ENCODE data around the gene RCBTB1.
"Not testable (repeated sequence)": the region's sequence is repeated elsewhere in the genome, so short reads cannot be mapped to it uniquely, and the experiment has no call there.

RCBTB1 gene

DNA sequence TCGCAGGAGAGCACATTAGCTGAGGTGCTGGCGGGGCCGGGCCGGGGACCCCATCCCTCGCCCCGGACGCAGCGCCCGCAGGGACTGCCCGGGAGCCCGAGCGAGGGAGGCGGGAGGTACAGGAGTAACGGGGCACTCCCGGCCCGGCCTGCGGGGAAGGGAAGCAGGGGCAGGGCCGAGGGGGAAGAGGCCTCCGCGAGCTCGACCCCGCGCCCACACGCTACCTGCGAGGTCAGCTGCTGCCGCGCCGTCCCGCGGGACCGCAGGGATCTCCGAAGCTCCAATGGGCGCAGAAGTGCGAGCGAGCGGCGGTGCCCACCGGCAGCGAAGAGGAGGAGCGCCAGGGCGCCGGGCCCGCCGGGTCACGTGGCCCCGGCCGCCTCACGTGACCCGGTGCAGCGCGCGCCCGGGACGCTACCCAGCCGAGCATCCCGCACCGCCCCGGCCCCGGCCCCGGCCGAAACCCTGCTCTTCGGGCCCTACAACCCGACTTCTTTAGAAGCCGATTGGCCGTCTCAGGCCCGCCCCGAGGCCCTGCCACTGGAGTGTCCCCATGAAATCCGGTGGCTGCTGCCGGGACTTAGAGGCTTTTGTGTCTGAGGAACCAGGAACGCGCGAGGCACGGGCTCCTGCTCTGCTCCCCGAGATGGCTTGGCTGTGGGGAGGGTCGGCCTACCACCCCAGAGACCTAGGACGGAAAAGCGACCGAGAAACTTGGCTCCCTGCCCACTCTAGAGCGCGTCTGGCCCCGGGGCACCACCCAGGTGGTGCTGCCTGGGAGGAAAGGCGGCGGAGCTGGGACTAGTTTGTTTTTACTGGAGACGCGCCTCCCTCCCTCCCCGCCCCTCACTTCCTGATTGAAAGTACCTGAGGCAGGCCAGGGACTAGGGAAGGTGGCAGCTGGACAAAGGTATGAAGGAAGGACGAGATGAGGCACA lies at the start of gene RCBTB1:
Gene RCBTB1, minus strand, starts transcription at position 339 of the 938 bp plus-strand sequence. CDS start 18,279 bp downstream, outside the sequence.
- DNase-seq = peak; percentile 57 to 69

DNA sequence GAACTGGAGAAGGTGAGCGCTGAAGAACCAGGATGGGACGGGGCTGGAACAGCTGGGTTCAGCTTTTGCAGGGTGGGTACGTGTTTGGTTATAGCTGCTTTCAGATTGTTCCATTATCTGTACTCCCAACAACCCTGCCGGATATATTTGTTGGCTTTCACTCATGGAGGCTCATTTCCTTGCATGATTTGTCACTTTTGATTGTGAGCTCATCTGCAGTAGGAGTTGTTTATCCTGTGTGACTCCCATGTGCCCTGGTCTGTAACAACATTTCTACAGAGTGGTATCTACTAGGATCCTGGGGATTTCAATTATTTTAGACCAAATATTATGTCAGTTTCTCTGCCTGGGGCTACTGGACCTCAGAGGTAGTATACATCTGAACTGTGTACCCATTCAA lies 48.4 kb upstream of the RCBTB1 start:
- DNase-seq = no peak

DNA sequence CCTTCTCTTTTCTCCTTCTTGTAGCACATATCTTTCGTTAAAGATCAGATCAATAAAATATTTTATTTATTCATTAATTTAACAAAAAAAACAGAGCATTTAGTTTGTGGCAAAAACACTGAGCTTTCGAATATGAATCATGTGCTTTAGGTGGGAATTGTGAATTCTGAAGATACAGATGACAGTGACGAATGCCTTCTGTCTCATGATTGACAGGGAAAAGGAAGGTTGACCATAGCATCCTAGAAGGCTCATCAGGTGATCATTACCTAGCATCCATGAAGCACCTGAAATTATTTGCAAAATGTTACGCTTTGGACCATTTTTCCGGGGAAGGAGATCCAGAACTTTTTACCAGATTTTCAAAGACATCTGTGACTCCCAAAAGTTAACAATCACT lies 46.8 kb upstream of the RCBTB1 start:
- no peak for DNase-seq

DNA sequence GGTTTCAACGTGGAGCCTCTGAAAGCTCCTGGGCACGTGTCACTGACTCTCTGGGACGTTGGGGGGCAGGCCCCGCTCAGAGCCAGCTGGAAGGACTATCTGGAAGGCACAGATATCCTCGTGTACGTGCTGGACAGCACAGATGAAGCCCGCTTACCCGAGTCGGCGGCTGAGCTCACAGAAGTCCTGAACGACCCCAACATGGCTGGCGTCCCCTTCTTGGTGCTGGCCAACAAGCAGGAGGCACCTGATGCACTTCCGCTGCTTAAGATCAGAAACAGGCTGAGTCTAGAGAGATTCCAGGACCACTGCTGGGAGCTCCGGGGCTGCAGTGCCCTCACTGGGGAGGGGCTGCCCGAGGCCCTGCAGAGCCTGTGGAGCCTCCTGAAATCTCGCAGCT lies 45.2 kb upstream of the RCBTB1 start:
- no peak for DNase-seq

DNA sequence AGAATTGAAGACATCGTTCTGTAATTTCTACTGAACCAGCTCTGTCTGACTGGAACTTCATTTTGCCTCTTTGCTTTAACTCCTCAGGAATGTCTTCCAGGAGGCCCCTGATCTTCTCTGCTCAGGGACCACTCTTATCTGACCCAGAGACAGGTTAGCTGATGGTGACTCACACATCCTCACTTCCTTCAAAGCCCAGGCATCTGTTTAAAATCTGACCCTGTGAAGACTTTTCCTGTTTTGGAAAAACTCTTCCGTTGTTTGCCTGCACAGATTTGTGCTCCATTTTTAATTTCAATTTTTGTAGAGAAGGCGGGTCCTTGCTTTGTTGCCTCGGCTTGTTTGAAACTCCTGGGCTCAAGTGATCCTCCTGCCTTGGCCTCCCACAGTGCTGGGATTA lies 44.6 kb upstream of the RCBTB1 start:
- no peak for DNase-seq

DNA sequence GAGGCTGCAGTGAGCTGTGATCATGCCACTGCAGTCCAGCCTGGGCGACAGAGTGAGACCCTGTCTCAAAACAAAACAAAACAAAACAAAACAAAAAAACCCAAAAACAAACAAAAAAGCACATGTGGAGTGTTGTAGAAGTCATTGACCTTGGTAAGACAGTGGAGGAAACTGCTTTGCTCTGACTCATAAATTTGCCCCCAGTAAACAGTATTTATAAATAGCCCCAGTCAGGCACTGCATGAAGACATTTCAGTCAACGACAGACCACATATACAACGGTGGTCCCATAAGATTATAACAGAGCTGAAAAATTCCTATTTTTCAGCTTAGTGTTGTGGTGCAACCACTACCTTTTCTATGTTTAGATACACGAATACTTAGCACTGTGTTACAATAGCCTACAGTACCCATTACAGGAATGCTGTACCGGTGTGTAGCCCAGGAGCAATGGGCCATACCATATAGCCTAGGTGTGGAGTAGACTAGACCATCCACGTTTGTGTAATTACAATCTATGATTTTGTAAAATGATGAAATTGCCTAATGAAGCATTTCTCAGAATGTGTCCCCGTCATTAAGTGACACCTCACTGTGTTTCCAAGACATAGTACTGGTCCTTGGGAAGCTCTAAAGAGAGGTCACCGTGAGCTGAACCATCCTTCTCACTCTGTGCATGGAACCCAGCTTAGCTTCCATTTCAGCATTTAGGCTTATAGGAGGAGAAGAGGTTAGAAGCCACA lies 44.0 kb upstream of the RCBTB1 start:
- DNase-seq = no peak

DNA sequence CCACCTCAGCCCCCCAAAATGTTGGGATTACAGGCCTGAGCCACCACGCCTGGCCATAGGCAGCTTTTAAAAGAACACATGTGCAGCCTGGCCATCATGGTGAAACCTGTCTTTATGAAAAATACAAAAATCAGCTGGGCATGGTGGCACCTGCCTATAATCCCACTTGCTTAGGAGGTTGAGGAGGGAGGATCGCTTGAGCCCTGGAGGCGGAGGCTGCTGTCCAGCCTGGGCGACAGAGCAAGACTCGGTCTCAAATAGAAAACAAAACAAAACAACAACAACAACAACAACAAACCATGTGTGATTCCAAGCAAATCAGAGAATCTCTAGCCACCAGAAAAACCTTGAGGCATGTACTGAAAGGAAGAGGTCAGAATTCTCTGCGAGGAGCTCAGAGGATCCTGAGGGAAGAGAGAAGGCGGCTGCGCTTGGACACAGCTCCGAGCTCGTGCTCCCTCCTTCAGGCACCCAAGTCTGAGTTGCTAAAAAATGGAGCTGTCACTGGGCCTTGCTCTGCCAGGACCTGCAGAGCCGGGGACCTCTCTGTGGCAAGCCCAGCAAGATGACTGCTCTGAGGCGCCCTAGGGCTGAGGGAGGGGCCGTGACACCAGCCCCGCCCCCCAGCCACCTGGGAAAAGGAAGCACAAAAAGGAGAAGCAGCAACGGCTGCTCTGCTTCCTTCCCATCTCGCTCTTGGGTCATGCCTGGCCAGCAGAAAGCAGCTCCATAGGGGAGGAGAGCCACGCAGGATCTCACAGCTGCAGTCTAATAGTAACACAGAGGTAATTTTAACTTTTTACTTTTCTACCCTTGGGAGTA lies 42.7 kb upstream of the RCBTB1 start, which contains the start of gene ARL11:
Gene ARL11, plus strand, starts transcription at position 677 of the 822 bp plus-strand sequence. CDS start 1,941 bp downstream, outside the sequence.
- peak; percentile 45 to 50 for DNase-seq

DNA sequence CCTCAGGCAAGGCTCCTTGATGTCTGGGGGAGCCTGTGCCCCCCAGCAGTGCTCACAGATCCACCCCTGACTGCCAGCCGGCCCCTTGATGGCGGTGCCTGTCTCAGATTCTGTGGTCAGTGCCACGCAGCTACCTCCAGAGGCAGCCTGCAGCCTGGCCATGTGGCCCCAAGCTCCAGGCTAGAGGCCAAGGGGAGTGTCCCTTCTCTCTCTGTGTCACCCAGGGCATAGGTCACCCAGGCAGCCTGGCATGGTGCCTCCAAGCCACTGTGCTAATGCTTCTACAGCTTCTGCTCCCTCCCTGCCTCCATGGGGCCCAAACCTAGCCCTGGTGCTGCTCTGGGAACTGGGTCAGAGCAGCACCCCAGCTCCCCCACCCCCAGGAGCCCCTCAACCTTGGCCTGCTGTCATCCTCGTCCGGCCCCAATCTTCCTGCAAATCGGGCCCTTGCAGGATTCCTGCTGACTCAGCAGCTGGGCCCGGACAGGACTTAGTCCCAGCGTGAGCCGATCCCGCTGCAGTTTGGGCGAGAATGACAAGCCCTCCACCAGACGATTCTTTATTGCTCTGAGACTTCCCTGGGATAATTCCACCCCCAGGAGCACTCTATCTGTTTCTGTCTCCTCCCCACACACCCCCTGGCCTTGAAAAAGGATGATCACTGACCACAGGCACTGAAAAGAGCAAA lies 40.2 kb upstream of the RCBTB1 start:
- DNase-seq = no peak

DNA sequence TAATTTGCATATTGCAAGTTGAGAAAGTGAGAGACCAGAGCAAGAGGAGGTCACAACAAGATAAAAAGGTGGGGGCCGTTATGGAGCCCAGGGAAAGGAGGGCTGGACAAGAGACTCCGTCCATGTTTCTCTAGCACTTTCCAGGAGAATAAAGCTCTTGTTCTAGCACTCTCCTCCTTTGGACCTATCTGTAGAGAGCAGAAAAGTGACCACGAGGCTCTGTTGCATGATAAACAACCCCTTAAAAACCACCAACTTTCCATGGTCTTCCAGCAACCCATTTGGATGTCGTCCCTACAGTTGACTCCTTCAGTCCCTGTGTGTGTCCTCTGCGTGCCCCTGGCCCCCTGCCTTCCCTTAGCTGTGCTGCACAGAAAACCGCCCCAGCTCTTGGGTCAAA lies 38.9 kb upstream of the RCBTB1 start:
- DNase-seq = no peak

DNA sequence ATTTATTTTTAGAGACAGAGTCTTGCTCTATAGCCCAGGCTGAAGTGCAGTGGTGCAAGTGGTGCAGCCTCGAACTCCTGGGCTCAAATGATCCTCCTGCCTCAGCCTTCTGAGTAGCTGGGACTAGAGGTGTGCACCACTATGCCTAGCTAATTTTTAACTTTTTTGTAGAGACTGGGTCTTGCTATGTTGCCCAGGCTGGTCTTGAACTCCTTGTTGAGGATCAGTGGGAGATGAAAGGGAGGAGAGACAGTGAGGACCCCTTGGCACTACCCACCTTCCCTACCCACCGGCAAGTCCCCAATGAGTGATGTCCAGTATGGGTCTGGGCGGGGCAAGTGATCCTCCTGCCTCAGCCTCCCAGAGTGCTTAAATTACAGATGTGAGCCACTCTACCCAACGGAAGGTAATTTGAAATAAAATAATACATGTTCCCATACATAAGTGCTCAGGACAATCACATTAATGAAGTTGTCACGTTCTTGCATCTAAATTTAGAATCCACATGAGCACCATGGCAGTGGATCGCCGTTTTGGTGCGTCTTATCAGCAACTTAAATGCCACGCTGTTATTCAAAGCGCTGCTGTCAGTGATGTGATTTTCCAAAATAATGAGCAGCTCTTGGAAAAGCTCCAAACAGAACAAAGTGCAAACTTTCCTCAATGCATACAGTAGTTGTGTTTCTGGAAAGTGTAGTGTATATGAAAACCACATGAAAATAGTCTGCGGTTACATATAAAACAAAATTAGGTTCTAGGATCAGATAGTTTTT lies 37.0 kb upstream of the RCBTB1 start:
- no peak for DNase-seq

DNA sequence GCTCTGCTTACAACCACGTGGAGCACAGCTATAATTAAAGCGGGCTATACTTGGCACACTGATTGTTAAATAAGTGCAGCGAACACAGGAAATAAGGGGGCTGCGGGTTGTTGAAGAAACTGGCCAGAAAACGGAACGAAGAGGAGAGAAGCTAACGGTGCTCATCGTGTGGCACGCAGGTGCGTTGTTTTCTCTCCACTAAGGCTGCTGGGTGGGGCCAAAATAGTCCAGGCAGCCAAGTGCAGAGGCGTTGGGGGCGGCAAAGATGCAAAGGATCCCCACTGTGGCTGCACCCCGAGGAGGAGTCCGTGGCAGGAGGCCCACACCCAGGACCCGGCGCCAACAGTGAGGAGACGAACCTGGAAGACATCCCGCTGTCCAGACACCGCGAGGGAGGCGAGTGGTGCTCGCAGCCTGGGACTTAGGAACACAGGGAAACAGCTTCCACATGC lies 34.8 kb upstream of the RCBTB1 start:
- no peak for DNase-seq

DNA sequence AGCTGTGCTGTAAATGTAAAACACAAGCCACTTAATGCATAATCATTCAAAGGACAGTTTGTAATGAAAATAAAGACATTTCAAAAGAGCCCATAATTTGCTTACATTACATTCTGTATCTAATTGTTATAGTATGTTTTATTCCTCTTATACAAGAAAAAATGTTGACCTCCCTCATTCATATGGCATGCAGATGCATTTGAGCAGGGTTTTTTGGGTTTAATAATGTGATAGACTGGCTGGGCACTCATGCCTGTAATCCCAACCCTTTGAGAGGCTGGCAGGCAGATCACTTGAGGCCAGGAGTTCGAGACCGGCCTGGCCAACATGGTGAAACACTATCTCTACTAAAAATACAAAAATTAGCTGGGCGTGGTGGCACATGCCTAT lies 31.3 kb upstream of the RCBTB1 start:
- no peak for DNase-seq

DNA sequence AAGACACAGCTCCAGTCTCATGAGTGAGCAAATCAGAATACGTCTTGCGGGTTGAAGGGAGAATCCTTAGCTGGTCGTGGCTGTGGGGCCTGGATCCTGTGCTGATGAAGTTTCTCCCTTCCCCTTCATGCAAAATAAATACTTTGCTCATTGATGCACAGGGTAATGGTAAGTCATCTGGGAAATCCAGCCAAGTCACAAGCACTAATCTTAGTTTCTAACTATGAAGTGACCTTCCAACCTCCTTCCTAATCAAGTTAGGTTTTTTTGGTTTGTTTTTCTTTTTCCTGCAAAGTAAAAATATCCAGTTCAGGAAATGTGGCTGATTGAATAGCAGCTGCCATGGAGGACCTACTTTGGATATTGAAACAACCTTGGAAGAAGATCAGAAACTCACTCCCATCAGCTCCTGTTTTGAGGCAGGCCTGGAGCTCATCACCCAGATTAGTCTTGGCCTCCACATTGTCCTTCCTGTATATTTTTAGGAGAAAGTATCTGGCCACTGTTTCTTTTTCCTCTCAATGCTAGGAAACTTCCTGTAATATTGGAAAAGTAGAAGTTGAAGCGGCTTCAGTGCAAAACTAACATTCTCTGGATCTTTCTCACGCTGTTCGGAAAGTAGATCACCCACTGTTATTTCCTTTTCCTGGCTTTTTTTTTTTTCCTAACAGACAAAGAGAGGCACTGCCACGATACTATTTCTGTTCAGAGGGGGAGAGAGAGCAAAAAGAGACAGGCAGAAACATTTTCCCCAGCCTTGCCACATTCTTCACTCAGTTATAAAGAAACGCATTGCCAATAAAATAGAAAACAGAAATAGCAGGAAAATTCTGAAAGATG lies 30.7 kb upstream of the RCBTB1 start:
- DNase-seq = no peak

DNA sequence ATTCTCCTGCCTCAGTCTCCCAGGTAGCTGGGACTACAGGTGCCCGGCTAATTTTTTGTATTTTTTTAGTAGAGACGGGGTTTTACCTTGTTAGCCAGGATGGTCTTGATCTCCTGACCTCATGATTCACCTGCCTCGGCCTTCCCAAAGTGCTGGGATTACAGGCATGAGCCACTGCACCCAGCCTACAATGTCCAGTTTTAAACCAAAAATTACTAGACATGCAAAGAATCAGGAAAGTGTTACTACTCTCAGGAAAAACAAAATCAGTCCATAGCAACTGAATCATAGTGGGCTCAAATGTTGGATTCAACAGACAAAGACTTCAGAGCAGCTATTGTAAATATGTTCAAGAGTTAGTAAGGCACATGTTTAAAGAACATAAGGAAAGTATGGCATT lies 26.7 kb upstream of the RCBTB1 start:
- DNase-seq = not testable (repeated sequence)

DNA sequence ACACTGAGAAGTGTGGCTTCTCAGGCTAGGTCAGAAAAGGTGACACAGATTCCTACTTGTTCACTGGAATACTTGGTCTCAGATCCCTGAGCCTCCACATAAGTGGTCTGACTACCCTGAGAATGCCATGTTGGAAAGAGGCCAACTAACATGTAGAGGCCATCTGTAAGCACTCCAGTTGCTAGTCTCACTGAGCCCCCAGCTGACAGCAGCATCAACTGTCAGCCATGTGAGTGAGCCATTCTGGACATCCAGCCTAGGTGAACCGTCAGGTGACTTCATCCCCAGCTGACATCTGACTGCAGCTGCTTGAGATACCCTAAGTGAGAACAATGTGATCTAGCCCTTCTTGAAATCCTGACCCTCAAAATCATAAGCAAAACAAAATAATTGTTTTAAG lies 24.8 kb upstream of the RCBTB1 start:
- DNase-seq = no peak

DNA sequence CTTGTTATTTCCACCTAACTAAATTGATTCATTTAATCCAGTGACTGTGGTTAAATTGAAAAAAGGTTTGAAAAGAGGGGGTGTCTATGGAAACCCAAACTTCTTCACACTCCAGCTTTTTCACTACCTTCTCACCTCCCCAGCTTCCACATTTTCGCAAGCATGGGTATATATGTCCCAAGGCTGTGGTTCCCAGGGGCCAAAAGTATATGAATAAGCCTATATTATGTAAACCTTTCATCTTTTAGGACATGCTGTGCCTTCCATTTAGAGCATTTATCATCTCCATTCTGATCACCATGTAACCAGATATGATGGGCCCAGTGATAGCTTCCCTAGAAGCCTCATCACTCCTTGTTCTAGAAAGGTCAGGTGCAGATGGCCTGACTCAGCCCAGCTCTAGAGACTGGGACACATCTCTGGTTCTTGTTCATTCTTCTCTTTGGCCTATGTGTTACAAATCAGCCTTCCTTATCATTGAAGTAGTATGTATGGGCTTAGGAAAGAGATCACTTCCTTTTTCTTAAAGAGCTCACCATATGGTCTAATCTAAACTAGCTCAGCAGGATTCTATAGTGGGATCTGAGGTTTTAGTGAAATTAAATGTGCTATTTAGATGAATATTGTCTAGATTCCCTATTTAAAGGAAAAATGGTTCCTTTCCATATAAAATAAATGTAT lies 23.4 kb upstream of the RCBTB1 start:
- no peak for DNase-seq

DNA sequence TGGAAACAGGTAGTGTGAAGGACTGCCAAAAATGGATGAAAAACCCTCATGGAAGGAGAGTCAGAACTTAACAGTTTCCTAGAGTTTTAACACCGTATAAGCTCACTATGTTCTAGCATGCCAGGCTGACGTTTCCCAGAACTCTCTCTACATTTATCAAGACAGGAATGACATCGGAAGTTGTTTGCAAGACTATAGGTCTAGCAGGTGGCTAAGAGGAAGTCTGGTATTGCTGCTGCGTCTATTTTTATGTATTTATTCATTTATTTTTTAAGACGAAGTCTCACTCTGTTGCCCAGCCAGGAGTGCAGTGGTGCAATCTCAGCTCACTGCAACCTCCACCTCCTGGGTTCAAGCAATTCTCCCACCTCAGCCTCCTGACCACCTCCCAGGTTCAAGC lies 22.4 kb upstream of the RCBTB1 start:
- no peak for DNase-seq

DNA sequence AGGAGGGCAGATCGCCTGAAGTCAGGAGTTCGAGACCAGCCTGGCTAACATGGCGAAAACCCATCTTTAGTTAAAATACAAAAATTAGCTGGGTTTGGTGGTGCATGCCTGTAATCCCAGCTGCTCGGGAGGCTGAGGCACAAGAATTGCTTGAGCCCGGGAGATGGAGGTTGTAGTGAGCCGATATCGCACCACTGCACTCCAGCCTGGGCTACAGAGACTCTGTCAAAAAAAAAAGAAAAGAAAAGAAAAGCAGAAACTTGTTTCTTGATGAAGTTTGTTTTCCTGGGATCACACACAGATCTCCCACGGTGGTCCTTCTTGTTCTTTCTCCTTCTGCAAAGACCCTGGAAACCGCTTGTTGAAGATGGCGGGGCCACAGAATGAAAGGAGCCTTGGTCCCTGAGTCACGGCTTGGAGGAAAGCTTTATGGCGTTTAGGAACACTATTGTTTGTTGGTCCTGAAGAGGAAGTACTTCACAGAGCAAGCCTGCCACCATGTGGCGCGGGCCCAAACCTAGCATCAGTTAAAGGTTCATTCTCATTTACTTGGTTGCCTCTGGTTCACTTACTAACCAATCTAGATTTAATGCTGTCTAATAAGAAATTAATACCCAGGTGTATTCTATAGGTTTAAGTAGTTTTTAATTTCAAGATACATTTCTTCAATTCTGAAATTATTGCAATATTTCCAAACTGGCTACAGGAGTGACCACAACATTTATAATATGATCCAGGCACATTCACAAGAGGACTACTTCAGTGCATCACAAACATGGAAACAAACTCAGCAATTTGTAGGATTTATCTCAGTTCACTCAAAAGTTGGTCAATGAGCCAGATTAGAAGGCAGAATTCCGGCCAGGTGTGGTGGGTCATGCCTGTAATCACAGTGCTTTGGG lies 21.6 kb upstream of the RCBTB1 start:
- peak; percentile 76 to 80 for DNase-seq

DNA sequence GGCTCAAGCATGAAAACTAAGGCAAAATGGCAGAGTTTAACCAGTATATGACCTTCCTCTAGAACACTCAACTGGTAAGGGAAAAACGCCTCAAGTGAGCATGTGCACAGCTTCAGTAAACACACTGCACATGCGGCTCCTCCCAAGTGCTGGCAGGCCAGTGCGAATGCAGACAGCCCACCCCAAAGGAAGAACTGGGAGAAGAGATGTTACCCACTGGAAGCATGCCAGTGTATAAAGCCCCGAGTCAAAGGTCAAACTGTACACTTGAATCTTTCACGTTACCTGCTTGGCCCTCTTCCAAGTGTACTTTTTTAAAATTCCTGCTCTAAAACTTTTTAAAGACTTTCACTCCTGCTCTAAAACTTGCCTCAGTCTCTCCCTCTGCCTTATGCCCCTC lies 19.2 kb upstream of the RCBTB1 start:
- DNase-seq = no peak
